Activated CD8-positive, alpha-beta memory T cell treated with anti-CD3 and anti-CD28 coated beads for 1 hour (primary cell): Measurements from ENCODE around the gene RABGAP1L.
"Not testable (repeated sequence)": the region's sequence is repeated elsewhere in the genome, so short reads cannot be mapped to it uniquely, and the experiment has no call there.

Source experiments
- DNase-seq, 2 donors: peaks; one replicate each; pipeline ENCODE4 v3.0.0-alpha.2; 2020; ENCODE audit warnings: low read depth in 1 of 2; ENCODE audit errors: extremely low read depth in 1 of 2

The RABGAP1L gene

DNA sequence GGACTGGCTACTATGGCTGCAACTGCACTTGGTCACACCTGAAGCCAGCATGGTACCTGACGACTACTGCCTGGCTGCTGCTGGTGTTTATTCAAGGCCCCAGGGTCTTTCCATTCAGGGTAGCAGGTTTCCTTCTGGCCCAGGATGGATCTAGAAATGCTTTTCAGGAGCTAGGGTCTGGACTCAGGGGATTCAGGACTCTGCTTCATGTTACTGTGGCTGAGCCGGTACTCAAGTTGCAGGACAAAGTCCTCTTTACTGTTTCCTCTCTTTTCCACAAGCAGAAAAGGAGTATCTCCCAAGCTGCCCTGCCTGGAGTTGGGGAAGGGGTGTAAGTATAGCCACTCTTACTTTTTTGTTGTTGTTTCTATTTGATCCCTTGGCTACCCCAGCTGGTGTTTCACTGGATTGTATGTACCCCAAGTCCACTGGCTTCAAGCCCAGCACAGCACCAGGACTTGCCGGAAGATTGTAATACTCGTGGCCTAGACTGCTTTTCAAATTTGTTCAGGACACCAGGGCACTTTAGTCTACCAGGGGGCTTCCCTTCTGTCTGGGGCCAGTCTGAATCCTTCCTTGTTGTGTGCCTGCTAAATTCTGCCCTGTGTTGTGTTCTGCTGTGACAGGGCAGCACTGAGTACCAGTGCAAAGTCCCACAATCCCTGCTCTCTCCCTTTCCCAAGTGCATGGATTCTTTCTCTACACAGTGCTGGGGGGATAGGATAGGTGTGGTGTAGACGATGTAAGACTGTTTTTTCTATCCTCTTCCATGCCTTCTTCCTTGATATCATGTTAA is 536.9 kb downstream of the RABGAP1L start:
- no peak for DNase-seq

DNA sequence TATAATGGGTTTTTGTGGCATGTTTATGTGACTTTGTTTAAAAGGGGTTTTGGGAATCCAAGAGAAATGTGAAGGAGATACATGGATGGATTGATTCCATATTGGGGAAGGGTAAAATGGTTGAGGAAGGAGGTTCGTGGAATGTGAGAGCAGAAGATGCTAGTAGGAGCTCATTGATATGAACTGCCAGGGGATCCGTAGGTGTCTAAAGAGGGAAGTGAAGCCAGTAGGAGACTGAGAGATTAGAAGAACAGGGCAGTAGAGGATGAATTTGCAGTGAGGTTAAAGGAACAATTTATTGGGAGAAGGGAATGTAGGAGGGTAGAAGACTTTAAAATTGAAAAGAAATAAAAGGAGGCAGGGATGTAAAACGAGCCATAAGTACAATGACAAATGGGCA is 541.0 kb downstream of the RABGAP1L start:
- DNase-seq: no peak

DNA sequence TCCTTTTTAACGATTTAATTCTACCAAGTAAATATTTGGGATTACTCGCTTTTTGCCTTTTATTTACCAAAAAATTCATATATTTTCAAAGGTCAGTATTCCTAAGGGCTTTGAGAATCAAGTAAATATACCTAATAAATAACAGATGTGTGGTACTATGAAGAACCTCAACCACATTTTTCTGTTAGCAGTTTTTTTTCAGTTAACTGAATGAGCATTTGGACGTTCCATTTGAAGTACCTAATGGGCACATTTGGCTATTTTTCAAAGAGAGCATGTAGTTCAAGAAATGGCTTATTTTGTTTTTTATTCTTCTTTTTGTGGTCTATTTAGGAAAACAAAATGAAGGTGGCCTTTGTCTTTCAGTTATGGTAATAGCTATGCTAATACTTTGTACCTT is 541.5 kb downstream of the RABGAP1L start:
- no peak for DNase-seq

DNA sequence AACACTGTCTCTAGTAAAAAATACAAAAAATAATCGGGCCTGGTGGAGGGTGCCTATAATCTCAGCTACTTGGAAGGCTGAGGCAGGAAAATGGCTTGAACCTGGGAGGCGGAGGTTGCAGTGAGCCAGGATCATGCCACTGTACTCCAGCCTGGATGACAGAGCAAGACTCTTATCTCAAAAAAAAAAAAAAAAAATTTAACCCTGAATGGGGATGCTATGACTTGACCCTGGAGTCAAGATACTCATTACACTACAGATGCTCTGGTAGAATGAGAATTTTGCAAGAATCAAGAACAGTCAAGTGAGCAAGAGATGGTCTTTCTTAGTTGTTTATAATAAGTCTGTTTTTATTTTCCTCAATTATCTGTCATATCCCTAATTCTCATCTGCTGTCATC is 542.2 kb downstream of the RABGAP1L start:
- no peak for DNase-seq

DNA sequence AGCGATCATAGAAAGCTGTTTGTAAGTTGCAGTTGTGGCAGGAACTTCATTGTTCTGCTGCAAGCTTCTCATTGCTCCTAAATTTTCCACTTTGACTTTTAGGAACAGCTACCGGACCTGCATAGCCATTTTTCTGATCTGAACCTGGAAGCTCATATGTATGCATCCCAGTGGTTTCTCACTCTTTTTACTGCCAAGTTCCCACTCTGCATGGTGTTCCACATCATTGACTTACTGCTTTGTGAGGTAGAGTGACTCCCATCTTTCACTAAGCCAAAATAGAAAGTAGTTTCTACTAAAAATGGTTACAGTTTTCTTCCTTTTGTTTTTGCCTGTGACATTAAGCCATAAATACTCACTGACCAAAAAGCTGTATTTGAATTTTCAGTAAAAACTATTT is 542.7 kb downstream of the RABGAP1L start:
- no peak for DNase-seq

DNA sequence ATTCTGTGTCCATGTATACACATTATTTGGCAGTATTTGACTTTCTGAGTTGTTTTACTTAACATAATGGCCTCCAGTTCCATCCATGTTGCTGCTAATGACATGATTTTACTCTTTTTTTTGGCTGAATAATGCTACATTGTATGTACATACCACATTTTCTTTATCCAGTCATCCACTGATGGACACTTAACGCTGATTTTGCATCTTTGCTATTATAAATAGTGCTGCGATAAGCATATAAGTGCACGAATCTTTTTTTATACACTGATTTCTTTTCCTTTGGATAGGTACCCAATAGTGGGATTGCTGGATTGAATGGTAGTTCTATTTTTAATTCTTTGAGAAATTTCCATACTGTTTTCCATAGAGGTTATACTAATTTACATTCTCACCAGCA is 544.0 kb downstream of the RABGAP1L start:
- no peak for DNase-seq

DNA sequence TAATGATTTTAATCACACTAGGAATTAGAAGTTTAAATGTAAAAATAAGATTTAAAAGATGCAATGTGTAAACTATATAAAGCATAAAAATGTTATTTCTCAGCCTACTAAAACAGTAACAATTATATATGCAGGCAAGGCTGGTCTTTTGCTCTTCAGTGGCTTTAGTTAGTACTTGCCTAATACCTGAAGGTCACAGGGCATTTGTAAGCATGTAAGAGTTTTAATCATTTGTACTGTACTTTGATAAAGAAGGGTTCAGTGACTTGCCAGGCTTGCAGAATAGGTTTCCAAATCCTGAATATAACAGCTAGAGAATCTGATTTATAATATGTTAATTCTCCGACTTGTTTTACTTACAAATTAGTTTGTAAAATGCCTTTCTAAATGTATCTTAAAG is 545.0 kb downstream of the RABGAP1L start:
- DNase-seq: no peak

DNA sequence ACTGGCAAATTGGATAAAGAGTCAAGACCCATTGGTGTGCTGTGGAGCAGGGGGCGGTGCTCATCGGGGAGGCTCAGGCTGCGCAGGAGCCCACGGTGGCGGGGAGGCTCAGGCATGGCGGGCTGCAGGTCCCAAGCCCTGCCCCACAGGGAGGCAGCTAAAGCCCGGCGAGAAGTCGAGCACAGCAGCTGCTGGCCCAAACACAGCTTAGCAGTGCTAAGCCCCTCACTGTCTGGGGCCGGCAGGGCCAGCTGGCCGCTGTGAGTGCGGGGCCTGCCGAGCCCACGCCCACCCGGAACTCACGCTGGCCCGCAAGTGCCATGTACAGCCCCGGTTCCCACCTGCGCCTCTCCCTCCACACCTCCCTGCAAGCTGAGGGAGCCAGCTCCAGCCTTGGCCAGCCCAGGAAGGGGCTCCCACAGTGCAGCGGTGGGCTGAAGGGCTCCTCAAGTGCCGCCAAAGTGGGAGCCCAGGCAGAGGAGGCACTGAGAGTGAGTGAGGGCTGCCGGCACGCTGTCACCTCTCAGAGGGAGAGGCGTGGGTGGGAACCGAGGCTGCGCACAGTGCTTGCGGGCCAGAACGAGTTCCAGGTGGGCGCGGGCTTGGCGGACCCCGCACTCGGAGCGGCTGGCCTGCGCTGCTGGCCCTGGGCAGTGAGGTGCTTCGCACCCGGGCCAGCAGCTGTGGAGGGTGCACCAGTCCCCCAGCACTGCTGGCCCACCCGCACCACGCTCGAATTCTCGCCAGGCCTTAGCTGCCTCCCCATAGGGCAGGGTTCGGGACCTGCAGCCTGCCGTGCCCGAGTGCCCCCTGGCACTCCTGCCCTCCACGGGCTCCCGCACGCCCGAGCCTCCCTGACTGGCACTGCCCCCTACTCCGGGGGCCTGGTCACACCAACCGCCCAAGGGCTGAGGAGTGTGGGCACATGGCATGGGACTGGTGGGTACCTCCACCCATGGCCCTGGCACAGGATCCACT is 551.8 kb downstream of the RABGAP1L start:
- no peak for DNase-seq

DNA sequence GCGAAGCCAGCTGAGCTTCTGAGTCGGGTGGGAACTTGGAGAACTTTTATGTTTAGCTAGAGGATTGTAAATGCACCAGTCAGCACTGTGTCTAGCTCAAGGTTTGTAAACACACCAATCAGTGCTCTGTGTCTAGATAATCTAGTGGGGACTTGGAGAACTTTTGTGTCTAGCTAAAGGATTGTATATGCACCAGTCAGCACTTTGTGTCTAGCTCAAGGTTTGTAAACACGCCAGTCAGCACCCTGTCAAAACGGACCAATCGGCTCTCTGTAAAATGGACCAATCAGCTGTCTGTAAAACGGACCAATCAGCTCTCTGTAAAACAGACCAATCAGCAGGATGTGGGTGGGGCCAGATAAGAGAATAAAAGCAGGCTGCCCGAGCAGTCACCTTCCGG is 552.5 kb downstream of the RABGAP1L start:
- not testable (repeated sequence) for DNase-seq

DNA sequence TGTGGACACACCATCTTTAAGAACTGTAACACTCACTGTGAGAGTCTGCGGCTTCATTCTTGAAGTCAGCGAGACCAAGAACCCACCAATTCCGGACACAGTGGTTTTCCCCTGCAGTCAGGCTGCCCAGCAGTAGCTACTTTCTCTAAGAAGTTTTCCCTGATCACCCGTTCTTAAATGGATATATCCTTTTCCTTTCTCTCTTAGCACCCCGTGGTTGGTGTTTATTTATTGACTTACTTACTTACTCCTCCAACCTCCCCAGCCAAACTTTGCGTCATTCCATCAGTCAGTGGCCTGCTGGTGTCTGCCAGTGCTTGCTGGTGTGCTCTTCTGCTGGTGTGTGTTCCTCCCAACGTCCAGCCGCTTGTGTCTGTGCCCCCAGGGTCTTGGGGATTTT is 553.2 kb downstream of the RABGAP1L start:
- DNase-seq: no peak

DNA sequence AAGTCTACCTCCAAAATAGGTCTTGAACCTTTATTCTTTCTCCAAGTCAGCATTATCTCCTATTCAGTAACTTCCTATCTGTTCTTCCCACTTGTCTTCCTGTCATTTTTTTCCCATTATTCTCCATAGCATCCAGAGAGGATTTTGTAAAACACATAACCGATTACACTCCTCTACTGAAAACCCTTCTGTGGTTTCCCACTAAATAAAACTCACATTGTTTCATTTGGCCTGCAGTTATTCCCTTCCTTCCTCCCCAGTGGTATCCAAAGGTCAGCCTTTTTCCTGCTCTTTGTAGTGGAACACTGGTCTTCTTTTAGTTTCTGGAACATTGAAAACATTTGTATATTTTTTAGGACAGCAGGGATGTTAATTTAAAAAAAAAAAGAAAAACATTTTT is 554.5 kb downstream of the RABGAP1L start:
- DNase-seq: no peak

DNA sequence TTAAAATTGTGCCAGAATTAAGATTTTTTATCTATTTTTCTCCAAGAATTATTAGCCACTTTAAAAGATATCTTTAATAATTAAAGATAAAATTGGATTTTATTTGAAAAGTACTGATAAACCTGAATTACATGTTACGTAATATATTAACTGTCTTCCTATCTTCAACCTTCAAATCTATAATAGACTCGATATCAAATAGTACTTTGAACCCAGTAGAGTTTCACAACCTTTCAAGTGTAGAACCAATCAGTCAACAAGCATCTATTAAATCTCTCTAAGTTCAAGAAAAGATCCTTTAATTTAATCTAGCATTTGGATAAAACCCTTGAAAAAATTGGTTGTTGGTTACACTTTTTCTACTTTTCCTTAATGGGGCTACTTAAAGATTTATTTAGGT is 559.9 kb downstream of the RABGAP1L start:
- no peak for DNase-seq

DNA sequence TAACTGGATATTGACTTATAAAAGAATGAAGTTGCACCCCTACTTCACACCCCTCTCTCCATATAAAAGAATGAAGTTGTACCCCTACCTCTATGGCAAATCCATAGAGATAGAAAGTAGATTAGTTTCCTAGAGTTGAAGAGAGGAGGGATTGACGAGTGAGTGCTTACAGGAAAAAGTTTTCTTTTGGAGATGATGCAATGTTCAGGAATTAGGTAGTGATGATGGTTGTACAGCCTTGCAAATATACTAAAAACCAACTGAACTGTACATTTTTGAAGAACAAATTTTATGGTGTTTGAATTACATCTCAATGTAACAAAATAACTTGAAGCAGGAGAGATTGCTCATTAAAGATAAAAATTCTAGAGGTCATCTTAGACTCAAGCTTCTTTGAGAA is 561.3 kb downstream of the RABGAP1L start:
- DNase-seq: no peak

DNA sequence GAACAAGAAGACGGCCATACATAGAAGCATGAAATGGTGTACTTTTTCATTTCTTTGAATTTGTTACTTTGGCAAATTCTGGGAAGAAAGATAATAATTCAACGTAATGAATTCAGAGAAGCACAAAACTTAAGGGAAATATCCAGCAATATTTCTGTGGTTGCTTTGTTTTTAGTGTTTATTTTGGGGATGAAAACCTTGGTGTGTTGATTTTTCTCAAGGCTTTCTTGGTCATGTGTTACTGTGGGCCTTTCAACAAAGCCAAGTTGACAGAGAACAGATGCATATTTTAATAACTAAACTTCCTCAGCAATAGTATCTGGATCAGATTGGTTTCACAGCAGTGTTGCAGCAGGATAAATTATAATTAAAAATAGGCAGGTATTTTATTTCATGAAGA is 561.9 kb downstream of the RABGAP1L start:
- no peak for DNase-seq

DNA sequence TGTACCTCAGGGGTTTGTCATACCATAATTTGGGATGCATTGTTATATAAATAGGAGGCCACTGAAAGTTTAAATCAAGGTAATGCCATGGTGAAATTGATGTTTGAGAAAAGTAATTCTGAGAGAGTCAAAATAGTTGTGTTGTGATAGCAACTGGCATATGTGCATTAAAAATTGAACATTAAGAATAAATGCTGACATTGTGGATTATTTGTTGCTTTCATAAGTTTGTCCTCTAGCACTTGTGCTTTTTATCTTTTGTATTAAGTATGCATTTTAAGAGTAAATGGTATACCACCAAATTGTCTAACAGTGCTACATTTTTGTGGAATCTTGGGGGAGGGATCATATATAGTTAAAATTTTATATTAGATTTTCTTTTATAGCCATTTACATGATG is 564.5 kb downstream of the RABGAP1L start:
- DNase-seq: no peak

DNA sequence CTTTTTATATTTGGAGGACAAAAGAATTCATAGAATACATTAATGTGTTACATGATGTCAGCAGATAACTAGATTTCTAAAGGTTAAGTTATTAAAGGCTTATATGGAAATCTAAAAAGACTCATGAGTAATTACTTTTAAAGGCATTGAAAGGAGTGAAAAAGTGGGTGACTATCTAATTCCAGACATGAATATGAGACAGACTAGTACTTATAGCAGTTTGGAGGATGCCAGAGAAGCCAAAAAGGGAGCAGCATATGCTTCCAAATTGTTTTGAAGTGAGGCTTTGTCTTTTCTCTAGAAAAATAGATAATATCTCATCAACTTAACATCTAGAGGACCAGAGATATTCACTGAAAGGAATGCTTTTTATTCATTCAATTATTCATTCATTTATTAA is 564.9 kb downstream of the RABGAP1L start:
- no peak for DNase-seq

DNA sequence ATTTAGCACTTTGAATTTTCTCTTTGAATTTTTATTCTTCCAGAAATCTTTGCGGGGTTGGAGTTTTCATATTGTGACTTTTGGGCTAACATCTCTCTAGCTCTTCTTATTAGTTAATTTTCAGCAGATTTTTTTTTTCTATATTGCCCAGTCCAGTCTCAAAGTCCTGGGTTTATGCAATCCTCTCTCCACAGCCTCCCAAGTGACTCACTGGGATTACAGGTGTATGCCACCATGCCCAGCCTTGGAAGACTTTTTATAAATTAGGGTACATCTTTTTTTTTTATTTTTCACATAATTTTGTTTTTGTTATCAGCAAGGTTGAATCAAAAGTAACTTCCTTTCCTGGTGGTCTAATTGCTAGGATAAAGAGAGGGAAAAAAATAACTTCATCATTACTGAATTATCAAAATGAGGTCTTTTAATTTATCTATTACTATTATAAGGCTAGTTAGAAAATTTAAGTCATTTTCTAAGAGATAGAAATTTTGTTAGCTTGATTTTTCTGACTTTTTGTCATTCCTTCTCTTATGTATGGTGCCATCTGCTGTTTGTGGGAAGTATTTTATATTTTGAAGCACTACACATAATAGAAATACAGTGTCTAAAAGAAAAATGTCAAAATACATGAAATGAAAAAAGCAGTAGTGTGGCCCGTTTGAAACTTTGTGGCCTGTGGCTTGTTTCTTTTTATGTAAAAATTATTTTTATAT is 567.0 kb downstream of the RABGAP1L start:
- no peak for DNase-seq

DNA sequence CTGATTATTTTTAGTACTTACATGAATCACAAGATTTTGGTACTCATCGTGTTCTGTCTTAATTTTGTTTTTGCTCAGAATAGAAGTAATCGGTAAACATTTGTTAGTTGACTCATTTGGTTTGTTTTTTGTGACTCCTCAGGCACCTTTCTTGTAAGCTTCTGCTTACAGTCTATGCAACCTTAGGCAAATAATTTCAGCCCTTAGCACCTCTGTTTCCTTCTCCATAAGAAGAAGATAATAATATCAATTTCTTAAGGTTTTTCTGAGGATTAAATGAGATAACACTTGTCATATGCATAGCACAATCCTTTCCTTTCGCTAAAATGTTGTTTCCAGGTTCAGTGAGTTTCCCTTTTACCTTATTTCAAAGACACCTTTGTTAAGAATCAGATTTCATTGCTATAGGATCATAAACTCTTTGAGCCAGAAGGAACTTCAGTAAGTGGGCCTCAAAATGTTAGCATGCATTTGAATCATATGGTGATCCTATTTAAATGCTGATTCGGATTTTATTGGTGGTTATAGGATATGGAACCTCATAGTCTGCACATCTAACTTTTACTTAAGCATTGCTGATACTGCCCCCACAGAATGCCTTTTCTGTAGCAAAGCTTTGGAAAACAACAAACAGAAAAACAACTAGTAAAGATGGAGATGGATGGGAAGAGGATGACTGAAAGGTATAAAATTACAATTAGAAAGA is 567.7 kb downstream of the RABGAP1L start:
- no peak for DNase-seq

DNA sequence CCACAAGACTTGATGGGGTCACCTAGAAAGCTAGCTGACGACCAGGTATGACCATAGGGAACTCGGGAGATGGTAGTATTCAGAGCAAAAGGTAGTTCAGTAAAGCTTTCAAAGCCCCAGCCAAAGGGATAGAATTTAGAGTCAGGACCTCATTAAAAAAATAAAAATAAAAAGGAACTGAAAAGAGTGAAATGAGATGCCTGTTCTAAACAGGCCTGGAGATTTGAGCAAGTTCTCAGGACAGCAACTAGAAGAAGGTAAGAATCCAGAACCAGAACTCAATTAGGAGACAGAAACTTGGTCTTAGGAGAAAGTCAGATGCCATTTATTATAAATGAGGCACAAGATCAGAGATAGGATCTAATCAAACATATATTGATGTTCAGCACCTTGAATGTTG is 575.0 kb downstream of the RABGAP1L start:
- DNase-seq: no peak

DNA sequence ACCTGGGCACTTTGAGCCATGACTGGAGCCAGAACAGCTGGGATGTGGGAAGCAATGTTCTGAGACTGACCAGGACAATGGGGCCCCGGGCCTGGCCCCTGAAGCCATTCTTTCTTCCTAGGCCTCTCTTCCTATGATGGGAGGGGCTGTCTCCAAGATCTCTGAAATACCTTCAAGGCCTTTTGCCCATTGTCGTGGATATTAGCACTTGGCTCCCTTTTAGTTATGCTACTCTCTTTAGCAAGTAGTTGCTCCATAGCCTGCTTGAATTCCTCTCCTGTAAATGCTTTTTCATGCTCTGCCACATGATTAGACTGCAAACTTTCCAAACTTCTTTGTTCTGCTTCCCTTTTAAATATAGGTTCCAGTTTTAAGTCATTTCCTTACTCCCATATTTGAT is 577.5 kb downstream of the RABGAP1L start:
- DNase-seq: no peak
